HL-60 (cell line): Measurements from ENCODE around the gene MYBPHL.

Source experiments
- DNase-seq, 2 experiments: peaks; one replicate each; pipeline ENCODE4 v3.0.0-alpha.2; 2010 to 2020; ENCODE audit warnings: low read depth in 1 of 2, low spot score in 1 of 2
- H3K27ac ChIP-seq: fragments of 250-450 bp; sonication (Bioruptor Pico); replicated peaks from 2 replicates; pipeline ENCODE4 v1.5.1; 2020; ENCODE audit warnings: mild to moderate bottlenecking, moderate library complexity
- H3K27me3 ChIP-seq: fragments of 250-450 bp; sonication (Bioruptor Pico); 2 replicates; pipeline ENCODE4 v1.5.1; 2021; ENCODE audit warnings: mild to moderate bottlenecking, moderate library complexity; ENCODE audit not compliant: insufficient read depth, poor library complexity, severe bottlenecking
- H3K4me3 ChIP-seq: replicated peaks from 2 replicates; pipeline ENCODE4 v1.5.1; 2011; ENCODE audit warnings: mild to moderate bottlenecking, control low read depth, low read length; ENCODE audit not compliant: insufficient read depth
- CTCF ChIP-seq: IDR thresholded peaks from one replicate; pipeline ENCODE4 v1.5.1; 2011; ENCODE audit warnings: low read length, control low read depth, inconsistent platforms; ENCODE audit not compliant: insufficient read depth
- GABPA ChIP-seq: IDR thresholded peaks from 2 replicates; pipeline ENCODE4 v1.6.1; 2012; ENCODE audit warnings: low read depth
- POLR2AphosphoS5 ChIP-seq: IDR thresholded peaks from 2 replicates; pipeline ENCODE4 v1.6.1; 2012; ENCODE audit warnings: low read depth
- SPI1 ChIP-seq: IDR thresholded peaks from 2 replicates; pipeline ENCODE4 v1.6.1; 2012; ENCODE audit warnings: low read depth, mild to moderate bottlenecking, borderline replicate concordance
- TF ChIP-seq, protein P1 (sequence below): IDR thresholded peaks from 2 replicates; pipeline ENCODE4 v1.6.1; 2012; ENCODE audit warnings: low read depth; ENCODE audit not compliant: insufficient replicate concordance

The MYBPHL gene

GRCh38 chr1:109259674-109260557, 46.9 kb downstream of the MYBPHL start:
- H3K4me3 ChIP-seq: no peak overlapping the region
- no peak for DNase-seq
- H3K27me3 ChIP-seq: no peaks in the 10 kb centered on the region
- TF ChIP-seq, protein P1, sequence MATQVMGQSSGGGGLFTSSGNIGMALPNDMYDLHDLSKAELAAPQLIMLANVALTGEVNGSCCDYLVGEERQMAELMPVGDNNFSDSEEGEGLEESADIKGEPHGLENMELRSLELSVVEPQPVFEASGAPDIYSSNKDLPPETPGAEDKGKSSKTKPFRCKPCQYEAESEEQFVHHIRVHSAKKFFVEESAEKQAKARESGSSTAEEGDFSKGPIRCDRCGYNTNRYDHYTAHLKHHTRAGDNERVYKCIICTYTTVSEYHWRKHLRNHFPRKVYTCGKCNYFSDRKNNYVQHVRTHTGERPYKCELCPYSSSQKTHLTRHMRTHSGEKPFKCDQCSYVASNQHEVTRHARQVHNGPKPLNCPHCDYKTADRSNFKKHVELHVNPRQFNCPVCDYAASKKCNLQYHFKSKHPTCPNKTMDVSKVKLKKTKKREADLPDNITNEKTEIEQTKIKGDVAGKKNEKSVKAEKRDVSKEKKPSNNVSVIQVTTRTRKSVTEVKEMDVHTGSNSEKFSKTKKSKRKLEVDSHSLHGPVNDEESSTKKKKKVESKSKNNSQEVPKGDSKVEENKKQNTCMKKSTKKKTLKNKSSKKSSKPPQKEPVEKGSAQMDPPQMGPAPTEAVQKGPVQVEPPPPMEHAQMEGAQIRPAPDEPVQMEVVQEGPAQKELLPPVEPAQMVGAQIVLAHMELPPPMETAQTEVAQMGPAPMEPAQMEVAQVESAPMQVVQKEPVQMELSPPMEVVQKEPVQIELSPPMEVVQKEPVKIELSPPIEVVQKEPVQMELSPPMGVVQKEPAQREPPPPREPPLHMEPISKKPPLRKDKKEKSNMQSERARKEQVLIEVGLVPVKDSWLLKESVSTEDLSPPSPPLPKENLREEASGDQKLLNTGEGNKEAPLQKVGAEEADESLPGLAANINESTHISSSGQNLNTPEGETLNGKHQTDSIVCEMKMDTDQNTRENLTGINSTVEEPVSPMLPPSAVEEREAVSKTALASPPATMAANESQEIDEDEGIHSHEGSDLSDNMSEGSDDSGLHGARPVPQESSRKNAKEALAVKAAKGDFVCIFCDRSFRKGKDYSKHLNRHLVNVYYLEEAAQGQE: no peak
- TF ChIP-seq CTCF: no peak
- TF ChIP-seq SPI1: no peak
- no peak for TF ChIP-seq GABPA
- TF ChIP-seq POLR2AphosphoS5: no peak
- H3K27ac ChIP-seq: no peak overlapping the region

GRCh38 chr1:109258481-109259466, 48.0 kb downstream of the MYBPHL start:
- TF ChIP-seq POLR2AphosphoS5: no peak
- TF ChIP-seq, protein P1: no peak
- TF ChIP-seq GABPA: no peak
- no peak for TF ChIP-seq SPI1
- no peak for TF ChIP-seq CTCF
- H3K4me3 ChIP-seq: no peak overlapping the region
- DNase-seq: no peak
- no peak overlapping the region for H3K27ac ChIP-seq
- no peaks in the 10 kb centered on the region for H3K27me3 ChIP-seq

DNA sequence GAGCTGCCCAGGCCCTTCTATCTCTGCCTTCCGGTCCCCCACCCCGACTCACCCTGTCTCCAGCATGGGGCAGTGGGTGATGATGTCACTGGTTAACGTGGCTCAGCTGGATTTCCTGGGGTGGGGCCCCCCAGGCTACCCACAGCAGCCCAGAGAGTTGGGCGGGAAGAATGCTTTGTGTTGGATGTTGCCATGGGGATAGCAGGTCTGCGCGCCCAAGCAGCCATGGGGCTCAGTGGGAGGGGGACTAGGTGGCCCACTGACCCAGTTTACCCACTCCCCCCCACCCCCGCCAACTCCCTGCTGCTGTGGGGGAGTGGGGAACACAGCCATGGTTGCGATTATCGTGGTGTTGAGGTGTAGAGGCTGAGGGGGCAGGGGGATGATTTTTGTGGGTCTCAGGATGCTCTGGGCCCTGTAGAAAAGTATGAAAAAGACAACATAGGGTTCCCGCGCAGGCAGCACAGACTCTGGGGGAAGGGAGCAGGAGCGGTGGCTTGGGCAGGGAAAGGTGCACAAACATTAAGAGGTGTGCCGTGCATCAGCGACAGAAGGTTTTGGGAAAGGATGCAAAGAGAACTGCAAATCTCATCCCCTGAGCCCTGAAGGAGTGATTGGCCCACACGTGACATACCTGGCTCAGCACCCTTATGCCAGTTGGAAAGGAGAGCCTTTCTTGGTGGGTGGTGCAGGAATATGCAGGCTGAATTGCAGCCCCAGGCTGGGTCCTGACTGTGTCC, 49.0 kb downstream of the MYBPHL start:
- H3K27ac ChIP-seq: no peak overlapping the region
- DNase-seq: no peak
- TF ChIP-seq SPI1: no peak
- TF ChIP-seq CTCF: no peak
- no peak for TF ChIP-seq GABPA
- no peak for TF ChIP-seq POLR2AphosphoS5
- TF ChIP-seq, protein P1: no peak

More for the DNA sequence above, 49.0 kb downstream of the MYBPHL start:
- Histone ChIP-seq H3K27me3 (no peaks in the 10 kb centered on the region), H3K4me3 (no peak overlapping the region)
